ENCODE measurements around the gene COA7. TPM values are rescaled to one million over a fixed set of nuclear protein-coding genes. Genes with fewer than 3 reads are reported as not detected.
"Not testable (repeated sequence)": the region's sequence is repeated elsewhere in the genome, so short reads cannot be mapped to it uniquely, and the experiment has no call there.

COA7 gene
- total RNA-seq, 4 donors from 2014 or later, result 7.2 to 17.5 (median 8.9) TPM

DNA sequence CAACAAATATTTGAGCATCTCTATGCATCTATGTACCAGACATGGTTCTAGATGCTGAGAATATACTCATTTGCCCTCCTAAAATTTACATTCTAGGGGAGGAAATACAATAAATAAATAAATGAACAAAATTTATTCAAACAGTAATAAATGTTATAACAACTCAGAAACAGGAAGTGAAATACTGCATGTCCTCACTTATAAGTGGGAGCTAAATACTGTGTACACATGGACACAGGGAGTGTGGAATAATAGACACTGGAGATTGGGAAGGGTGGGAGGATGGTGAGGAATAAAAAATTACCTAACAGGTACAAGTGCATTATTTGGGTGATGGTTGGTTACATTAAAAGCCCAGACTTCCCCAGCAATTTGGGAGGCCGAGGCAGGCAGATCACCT lies 4.3 kb downstream of the COA7 start:
- WGBS, 2 donors, result 96% methylated on average over 1 of the region's 1 CpG
- intact Hi-C loops (cut with DNase I; ENCODE audit: low total_unique reads), result no loop called here
- H3K4me3 ChIP-seq (ENCODE audit: low read depth, poor library complexity, severe bottlenecking), result no peak overlapping the region
- TF ChIP-seq, protein P1, sequence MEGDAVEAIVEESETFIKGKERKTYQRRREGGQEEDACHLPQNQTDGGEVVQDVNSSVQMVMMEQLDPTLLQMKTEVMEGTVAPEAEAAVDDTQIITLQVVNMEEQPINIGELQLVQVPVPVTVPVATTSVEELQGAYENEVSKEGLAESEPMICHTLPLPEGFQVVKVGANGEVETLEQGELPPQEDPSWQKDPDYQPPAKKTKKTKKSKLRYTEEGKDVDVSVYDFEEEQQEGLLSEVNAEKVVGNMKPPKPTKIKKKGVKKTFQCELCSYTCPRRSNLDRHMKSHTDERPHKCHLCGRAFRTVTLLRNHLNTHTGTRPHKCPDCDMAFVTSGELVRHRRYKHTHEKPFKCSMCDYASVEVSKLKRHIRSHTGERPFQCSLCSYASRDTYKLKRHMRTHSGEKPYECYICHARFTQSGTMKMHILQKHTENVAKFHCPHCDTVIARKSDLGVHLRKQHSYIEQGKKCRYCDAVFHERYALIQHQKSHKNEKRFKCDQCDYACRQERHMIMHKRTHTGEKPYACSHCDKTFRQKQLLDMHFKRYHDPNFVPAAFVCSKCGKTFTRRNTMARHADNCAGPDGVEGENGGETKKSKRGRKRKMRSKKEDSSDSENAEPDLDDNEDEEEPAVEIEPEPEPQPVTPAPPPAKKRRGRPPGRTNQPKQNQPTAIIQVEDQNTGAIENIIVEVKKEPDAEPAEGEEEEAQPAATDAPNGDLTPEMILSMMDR (IDR thresholded peaks at IDR 0.05), result no peak
- TF ChIP-seq POLR2A (IDR thresholded peaks at IDR 0.05), result no peak
- DNase-seq (ENCODE audit: low spot score in 2 of 2), result no peak

DNA sequence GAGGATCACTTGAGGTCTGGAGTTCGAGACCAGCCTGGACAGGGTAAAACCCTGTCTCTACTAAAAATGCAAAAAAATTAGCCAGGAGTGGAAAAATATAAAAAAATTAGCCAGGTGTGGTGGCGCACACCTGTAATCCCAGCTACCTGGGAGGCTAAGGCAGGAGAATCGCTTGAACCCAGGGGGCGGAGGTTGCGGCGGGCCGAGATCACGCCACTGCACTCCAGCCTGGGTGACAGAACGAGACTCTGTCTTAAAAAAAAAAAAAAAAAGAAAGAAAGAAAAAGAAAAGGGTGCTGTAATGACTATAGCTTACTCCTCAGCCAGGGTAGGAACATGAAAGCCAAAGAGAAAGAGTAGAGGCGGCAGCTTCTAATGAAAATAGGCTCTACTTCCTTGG lies 4.8 kb downstream of the COA7 start:
- H3K4me3 ChIP-seq (ENCODE audit: low read depth, poor library complexity, severe bottlenecking); DNase-seq (ENCODE audit: low spot score in 2 of 2); intact Hi-C loops (cut with DNase I; ENCODE audit: low total_unique reads): not testable (repeated sequence)
- WGBS, 2 donors, result 94 to 96% methylated on average over 10 of the region's 10 CpGs

DNA sequence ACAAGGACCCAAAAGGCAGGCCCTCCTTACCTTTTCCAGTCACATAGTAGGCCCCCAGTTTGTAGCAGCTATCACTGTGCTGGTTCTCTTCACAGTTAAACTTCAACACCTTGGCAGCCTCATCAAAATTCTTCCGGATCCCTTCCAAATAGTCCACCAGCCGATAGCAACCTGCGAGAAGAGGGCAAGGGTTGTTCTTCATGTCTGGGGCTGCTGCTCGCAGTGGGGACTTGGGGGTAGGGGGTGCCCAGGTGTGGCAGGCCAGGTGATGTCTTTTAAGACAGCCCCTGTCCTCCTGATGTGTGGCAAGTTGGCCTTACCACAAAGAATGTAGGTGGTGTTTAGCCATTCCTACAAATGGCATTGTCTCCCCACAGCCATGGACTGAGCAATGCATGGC lies 5.5 kb downstream of the COA7 start:
- DNase-seq (ENCODE audit: low spot score in 2 of 2), result no peak
- intact Hi-C loops (cut with DNase I; ENCODE audit: low total_unique reads), result no loop called here
- WGBS, 2 donors, result 97 to 100% methylated on average over 4 of the region's 4 CpGs
- no peak overlapping the region for H3K4me3 ChIP-seq (ENCODE audit: low read depth, poor library complexity, severe bottlenecking)
- TF ChIP-seq, protein P1 (IDR thresholded peaks at IDR 0.05), result no peak
- TF ChIP-seq POLR2A (IDR thresholded peaks at IDR 0.05), result no peak

DNA sequence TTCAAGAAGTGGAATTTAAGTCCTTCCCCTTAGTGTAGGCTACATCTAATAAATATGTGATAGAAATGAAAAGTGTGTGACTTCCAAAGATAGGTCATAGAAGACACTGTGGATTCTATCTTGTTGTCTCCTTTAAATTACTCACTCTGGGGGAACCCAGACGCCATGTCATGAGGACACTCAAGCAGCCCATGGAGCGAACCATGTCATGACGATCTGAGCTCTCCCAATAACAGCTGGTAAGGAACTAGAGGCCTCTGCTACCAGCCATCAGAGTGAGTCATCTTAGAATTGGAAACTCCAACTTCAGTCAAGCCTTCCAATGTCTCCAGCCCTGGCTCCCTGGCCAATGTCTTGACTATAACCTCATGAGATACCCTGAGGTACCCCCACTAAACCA lies 6.3 kb downstream of the COA7 start:
- TF ChIP-seq, protein P1 (IDR thresholded peaks at IDR 0.05), result no peak
- no peak for TF ChIP-seq POLR2A (IDR thresholded peaks at IDR 0.05)
- intact Hi-C loops (cut with DNase I; ENCODE audit: low total_unique reads), result no loop called here
- 96 to 98% methylated on average over 3 of the region's 3 CpGs for WGBS, 2 donors
- no peak overlapping the region for H3K4me3 ChIP-seq (ENCODE audit: low read depth, poor library complexity, severe bottlenecking)
- no peak for DNase-seq (ENCODE audit: low spot score in 2 of 2)

DNA sequence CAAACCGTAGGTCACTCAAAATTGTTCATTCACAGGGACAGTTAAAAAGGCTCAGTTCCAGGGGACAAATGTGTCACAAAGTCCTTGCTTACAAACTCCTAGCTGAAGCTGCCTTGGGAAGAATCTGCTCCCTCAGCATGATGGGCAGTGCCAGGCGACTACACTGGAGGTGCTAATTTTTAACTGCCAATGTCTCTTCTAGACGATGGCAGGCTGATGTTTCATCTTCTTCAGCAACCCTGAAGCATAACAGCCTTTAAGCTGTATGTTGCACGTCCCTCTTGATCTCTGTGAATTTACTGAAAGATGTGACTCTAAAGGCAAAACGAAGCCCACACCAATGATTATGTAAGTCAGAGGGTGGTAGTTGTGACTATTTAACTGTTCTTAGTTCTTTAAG lies 11.3 kb downstream of the COA7 start:
- no peak for DNase-seq (ENCODE audit: low spot score in 2 of 2)
- intact Hi-C loops (cut with DNase I; ENCODE audit: low total_unique reads), result no loop called here
- WGBS, 2 donors, result 89 to 94% methylated on average over 5 of the region's 5 CpGs
- H3K4me3 ChIP-seq (ENCODE audit: low read depth, poor library complexity, severe bottlenecking), result no peak overlapping the region
- TF ChIP-seq POLR2A (IDR thresholded peaks at IDR 0.05), result no peak
- TF ChIP-seq, protein P1 (IDR thresholded peaks at IDR 0.05), result no peak

DNA sequence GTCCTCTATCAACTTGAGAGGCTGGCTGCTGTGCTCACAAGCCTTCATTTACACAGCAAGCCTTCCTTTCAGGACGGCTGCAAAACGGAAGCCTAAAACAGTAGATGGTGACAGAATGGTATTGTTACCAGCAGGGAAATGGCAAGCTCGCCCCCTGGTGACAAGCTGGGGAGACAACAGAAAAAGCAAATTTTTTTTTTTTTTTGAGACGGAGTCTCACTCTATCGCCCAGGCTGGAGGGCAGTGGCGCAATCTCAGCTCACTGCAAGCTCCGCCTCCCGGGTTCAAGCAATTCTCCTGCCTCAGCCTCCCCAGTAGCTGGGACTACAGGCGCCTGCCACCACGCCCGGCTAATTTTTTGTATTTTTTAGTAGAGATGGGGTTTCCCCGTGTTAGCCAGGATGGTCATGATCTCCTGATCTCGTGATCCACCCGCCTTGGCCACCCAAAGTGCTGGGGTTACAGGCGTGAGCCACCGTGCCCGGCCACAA lies 11.8 kb downstream of the COA7 start:
- intact Hi-C loops (cut with DNase I; ENCODE audit: low total_unique reads), result not testable (repeated sequence)
- WGBS, 2 donors, result 58 to 60% methylated on average over 17 of the region's 17 CpGs

More for the DNA sequence above, 11.8 kb downstream of the COA7 start:
- not testable (repeated sequence) for H3K4me3 ChIP-seq (ENCODE audit: low read depth, poor library complexity, severe bottlenecking)
- DNase-seq (ENCODE audit: low spot score in 2 of 2), result peak in 1 of 2 donors; percentile 87
- TF ChIP-seq, protein P1 (IDR thresholded peaks at IDR 0.05), result peak in 1 of 3 donors; percentile 44
